ENCODE data around the gene GHDC.
A peak's percentile ranks its signal among the peaks of the same experiment; 100 is the strongest.

Gene GHDC

GRCh38 chr17:42182927-42183734 is 11.2 kb downstream of the GHDC start:
- peak; percentile 51 for DNase-seq

- no peak for DNase-seq
Measured at GRCh38 chr17:42181851-42182207, 12.5 kb downstream of the GHDC start.

GRCh38 chr17:42180922-42181850 is 13.1 kb downstream of the GHDC start, which contains the start of gene KCNH4:
Gene KCNH4 (minus strand): TSS chr17:42181142. CDS start chr17:42180945, 197 bp downstream.
- DNase-seq: peak; percentile 90

GRCh38 chr17:42180411-42180921 is 13.8 kb downstream of the GHDC start:
- DNase-seq: no peak

- peak; percentile 39 for DNase-seq
Measured at GRCh38 chr17:42179911-42180410, 14.3 kb downstream of the GHDC start.

- no peak for DNase-seq
Measured at GRCh38 chr17:42179335-42179734, 15.0 kb downstream of the GHDC start.

- peak; percentile 27 for DNase-seq
Measured at GRCh38 chr17:42178817-42179216, 15.5 kb downstream of the GHDC start.

- peak; percentile 41 for DNase-seq
Measured at GRCh38 chr17:42177684-42178083, 16.6 kb downstream of the GHDC start.

GRCh38 chr17:42174126-42174783 is 20.0 kb downstream of the GHDC start:
- no peak for DNase-seq

GRCh38 chr17:42171831-42172230 is 22.5 kb downstream of the GHDC start:
- no peak for DNase-seq

- DNase-seq: no peak
Measured at GRCh38 chr17:42169351-42169750, 24.9 kb downstream of the GHDC start.

GRCh38 chr17:42167807-42168206 is 26.5 kb downstream of the GHDC start:
- DNase-seq: no peak

- DNase-seq: no peak
Measured at GRCh38 chr17:42166196-42166763, 28.0 kb downstream of the GHDC start.

- no peak for DNase-seq
Measured at GRCh38 chr17:42165751-42166150, 28.5 kb downstream of the GHDC start.

- DNase-seq: no peak
Measured at GRCh38 chr17:42163696-42164407, 30.4 kb downstream of the GHDC start.

GRCh38 chr17:42163113-42163512 is 31.2 kb downstream of the GHDC start:
- peak; percentile 46 for DNase-seq

- no peak for DNase-seq
Measured at GRCh38 chr17:42160531-42160910, 33.8 kb downstream of the GHDC start.

GRCh38 chr17:42159796-42160530 is 34.3 kb downstream of the GHDC start:
- no peak for DNase-seq

- DNase-seq: no peak
Measured at GRCh38 chr17:42155614-42156045, 38.7 kb downstream of the GHDC start.

GRCh38 chr17:42153919-42154742 is 40.2 kb downstream of the GHDC start:
- DNase-seq: peak; percentile 31

All from DMS53 (cell line).